SK-N-SH (cell line): Measurements from ENCODE around the gene RELCH. TPM values are rescaled to one million over a fixed set of nuclear protein-coding genes. Genes with fewer than 3 reads are reported as not detected.

ENCODE experiments used
- CTCF ChIA-PET: fragments of 300-600, 350-600 bp; formaldehyde crosslinking; extraction: SDS; loops from one replicate; lab custom pipeline; 2021; lab: Yijun Ruan, JAX
- POLR2A ChIA-PET: fragments of 350-600 bp; sonication (Branson Sonifier 250); formaldehyde crosslinking; extraction: SDS; loops from one replicate; lab custom pipeline; 2020; ENCODE audit warnings: antibody characterized with exemption, inconsistent platforms; lab: Yijun Ruan, JAX
- DNase-seq: peaks from one replicate; pipeline ENCODE4 v3.0.0; 2012
- H2AFZ ChIP-seq: fragments of 200-600 bp; sonication (generic); 2 replicates; pipeline ENCODE4 v1.8.1; 2016; ENCODE audit warnings: antibody characterized with exemption, mild to moderate bottlenecking, low read depth
- H3F3A ChIP-seq: fragments of 200-600 bp; sonication (generic); replicated peaks from 2 replicates; pipeline ENCODE3; 2016; ENCODE audit warnings: antibody characterized with exemption, mild to moderate bottlenecking; ENCODE audit not compliant: insufficient read depth
- H3K27ac ChIP-seq, 2 experiments: fragments of 200-500 bp in 1 of 2; fragments of 200-600 bp in 1 of 2; sonication (Bioruptor generic) in 1 of 2; sonication (generic), shearing (Covaris generic) in 1 of 2; 2 replicates each; pipeline versions ENCODE4 v1.5.1 to v1.6.1; 2014 to 2016; ENCODE audit warnings: low read depth in 2 of 2, inconsistent platforms in 1 of 2, low read length in 1 of 2, mild to moderate bottlenecking in 1 of 2, mixed read lengths in 1 of 2
- H3K27me3 ChIP-seq: fragments of 200-600 bp; sonication (generic), shearing (Covaris generic); 2 replicates; pipeline ENCODE4 v1.6.1; 2016; ENCODE audit warnings: mixed run types; ENCODE audit not compliant: insufficient read depth
- H3K36me3 ChIP-seq, 2 experiments: fragments of 200-500 bp in 1 of 2; fragments of 200-600 bp in 1 of 2; sonication (Bioruptor generic) in 1 of 2; sonication (generic) in 1 of 2; replicated peaks in 1 of 2; 2 replicates each; pipeline versions ENCODE3 to v1.5.1; 2014 to 2016; ENCODE audit warnings: low read length in 1 of 2, mild to moderate bottlenecking in 1 of 2; ENCODE audit not compliant: insufficient read depth in 2 of 2, control insufficient read depth in 1 of 2
- H3K4me1 ChIP-seq, 2 experiments: fragments of 200-500 bp in 1 of 2; fragments of 200-600 bp in 1 of 2; sonication (Bioruptor generic) in 1 of 2; sonication (generic), shearing (Covaris generic) in 1 of 2; 2 replicates each; pipeline versions ENCODE4 v1.5.1 to v1.6.1; 2014 to 2016; ENCODE audit warnings: low read depth in 1 of 2, low read length in 1 of 2, mixed run types in 1 of 2; ENCODE audit not compliant: insufficient read depth in 2 of 2, control insufficient read depth in 1 of 2
- H3K4me2 ChIP-seq: fragments of 200-600 bp; sonication (generic), shearing (Covaris generic); 2 replicates; pipeline ENCODE4 v1.6.1; 2017; ENCODE audit warnings: mixed run types
- H3K4me3 ChIP-seq, 2 experiments: fragments of 200-500 bp in 1 of 2; fragments of 200-600 bp in 1 of 2; sonication (Bioruptor generic) in 1 of 2; sonication (generic), shearing (Covaris generic) in 1 of 2; 2 replicates each; pipeline versions ENCODE4 v1.5.1 to v1.8.1; 2014 to 2016; ENCODE audit warnings: low read depth in 2 of 2, inconsistent platforms in 1 of 2, low read length in 1 of 2, mild to moderate bottlenecking in 1 of 2, mixed read lengths in 1 of 2, moderate library complexity in 1 of 2
- H3K79me2 ChIP-seq: fragments of 200-600 bp; sonication (generic); 2 replicates; pipeline ENCODE4 v1.8.1; 2017; ENCODE audit warnings: mild to moderate bottlenecking; ENCODE audit not compliant: insufficient read depth
- H3K9ac ChIP-seq: fragments of 200-600 bp; sonication (generic); 2 replicates; pipeline ENCODE4 v1.6.1; 2017; ENCODE audit warnings: mixed run types
- H3K9me2 ChIP-seq: fragments of 200-600 bp; sonication (generic); 2 replicates; pipeline ENCODE4 v1.6.1; 2017; ENCODE audit warnings: mixed run types
- H3K9me3 ChIP-seq: fragments of 200-600 bp; sonication (generic); 2 replicates; pipeline ENCODE4 v1.6.1; 2017; ENCODE audit warnings: mixed run types, mild to moderate bottlenecking, moderate library complexity
- H4K20me1 ChIP-seq: fragments of 200-600 bp; sonication (generic); 2 replicates; pipeline ENCODE4 v1.6.1; 2017; ENCODE audit warnings: mild to moderate bottlenecking, mixed run types; ENCODE audit not compliant: insufficient read depth
- CHD2 ChIP-seq: fragments of 150-350 bp; IDR thresholded peaks from 2 replicates; pipeline ENCODE4 v1.6.1; 2018; ENCODE audit warnings: low read length; ENCODE audit not compliant: partially characterized antibody
- ELF1 ChIP-seq: IDR thresholded peaks from 2 replicates; pipeline ENCODE4 v1.4.0; 2012
- EP300 ChIP-seq, 2 experiments: IDR thresholded peaks; 2 replicates each; pipeline versions ENCODE4 v1.4.0 to v1.6.1; 2012; ENCODE audit warnings: borderline replicate concordance in 1 of 2, low read depth in 1 of 2, low read length in 1 of 2
- EZH2phosphoT487 ChIP-seq: fragments of 200-600 bp; sonication (generic); IDR thresholded peaks from 2 replicates; pipeline ENCODE4 v1.6.1; 2017; ENCODE audit warnings: low read depth, mixed run types, mild to moderate bottlenecking, antibody characterized with exemption, moderate library complexity, borderline replicate concordance
- GABPA ChIP-seq: IDR thresholded peaks from 2 replicates; pipeline ENCODE4 v1.4.0; 2012; ENCODE audit warnings: low read depth, mild to moderate bottlenecking
- GATA2 ChIP-seq: sonication (generic); formaldehyde crosslinking; IDR thresholded peaks from 2 replicates; pipeline ENCODE4 v1.5.0; 2020; ENCODE audit warnings: mild to moderate bottlenecking, missing genetic modification reagents
- JUND ChIP-seq: IDR thresholded peaks from 2 replicates; pipeline ENCODE4 v1.4.0; 2012
- MXI1 ChIP-seq: IDR thresholded peaks from 2 replicates; pipeline ENCODE4 v1.6.1; 2012; ENCODE audit warnings: mild to moderate bottlenecking, low read depth, low read length, improper control_type of control experiment
- NFIC ChIP-seq: IDR thresholded peaks from 2 replicates; pipeline ENCODE4 v1.4.0; 2012; ENCODE audit warnings: borderline replicate concordance
- POLR2AphosphoS5 ChIP-seq: IDR thresholded peaks from 2 replicates; pipeline ENCODE4 v1.6.1; 2012; ENCODE audit warnings: low read depth, low read length
- RCOR1 ChIP-seq: fragments of 150-350 bp; IDR thresholded peaks from 2 replicates; pipeline ENCODE4 v1.6.1; 2017; ENCODE audit warnings: antibody characterized with exemption, low read length
- REST ChIP-seq: IDR thresholded peaks from 2 replicates; pipeline ENCODE4 v1.6.1; 2012; ENCODE audit warnings: mild to moderate bottlenecking, low read depth, low read length, moderate library complexity
- RXRA ChIP-seq: IDR thresholded peaks from 2 replicates; pipeline ENCODE4 v1.4.0; 2012; ENCODE audit warnings: low read depth, mild to moderate bottlenecking, borderline replicate concordance
- TCF12 ChIP-seq: IDR thresholded peaks from 2 replicates; pipeline ENCODE4 v1.4.0; 2012
- TEAD4 ChIP-seq: IDR thresholded peaks from 2 replicates; pipeline ENCODE4 v1.4.0; 2012; ENCODE audit warnings: mild to moderate bottlenecking, borderline replicate concordance; ENCODE audit not compliant: insufficient read depth
- USF1 ChIP-seq: IDR thresholded peaks from 2 replicates; pipeline ENCODE4 v1.4.0; 2012; ENCODE audit warnings: low read depth, borderline replicate concordance
- WGBS: methylation state at CpG from one replicate; pipeline ENCODE4 v1.1.6; 2017; ENCODE audit warnings: low lambda C conversion rate; 5-methylcytosine and 5-hydroxymethylcytosine counted together
- polyA plus RNA-seq, 3 experiments: library from polyadenylated mRNA; depleted of rRNA; stranded (reverse); fragments of >200 nt; gene quantifications; 2 replicates each; pipeline ENCODE4 v1.2.3, GENCODE V29; 2012
- TF ChIP-seq, protein P1 (sequence below): IDR thresholded peaks from 2 replicates; pipeline ENCODE4 v1.4.0; 2012; ENCODE audit warnings: low read depth

The RELCH gene
- polyA plus RNA-seq, 1 of the 3 experiments (the other 2 are of a cell fraction), result 7.4 TPM

- Histone ChIP-seq H3K9me2 (no peaks in the 10 kb centered on the region), H3K36me3 (no peaks in the 10 kb centered on the region), H3K4me3 (no peak overlapping the region), H3K27ac (no peak overlapping the region), H2AFZ (no peak overlapping the region), H3K9me3 (no peaks in the 10 kb centered on the region), H4K20me1 (no peaks in the 10 kb centered on the region), H3K79me2 (no peaks in the 10 kb centered on the region), H3K4me2 (no peak overlapping the region), H3K9ac (no peak overlapping the region), H3K27me3 (no peaks in the 10 kb centered on the region), H3F3A (no peaks in the 10 kb centered on the region), H3K4me1 (peaks cover 0 to 8% of the 10 kb centered on the region in 2 experiments; a peak in 2 of 4 replicates)
- DNase-seq, result no peak
- 91% methylated on average over 2 of the region's 2 CpGs for WGBS
- TF ChIP-seq MXI1, result no peak
- no peak for TF ChIP-seq GATA2 (CRISPR knock-in tag)
- TF ChIP-seq, protein P1, sequence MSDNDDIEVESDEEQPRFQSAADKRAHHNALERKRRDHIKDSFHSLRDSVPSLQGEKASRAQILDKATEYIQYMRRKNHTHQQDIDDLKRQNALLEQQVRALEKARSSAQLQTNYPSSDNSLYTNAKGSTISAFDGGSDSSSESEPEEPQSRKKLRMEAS, result no peak
- no peak for TF ChIP-seq POLR2AphosphoS5
- no peak for TF ChIP-seq REST
- no peak for TF ChIP-seq TCF12
- no peak for TF ChIP-seq NFIC
- no peak for TF ChIP-seq RXRA
- TF ChIP-seq USF1, result no peak
- no peak for TF ChIP-seq TEAD4
- no peak for TF ChIP-seq RCOR1
- TF ChIP-seq EP300 (IDR thresholded peaks at IDR 0.05; ENCODE audit: borderline replicate concordance in 1 of 2, low read depth in 1 of 2, low read length in 1 of 2), result no peak
- no peak for TF ChIP-seq CHD2
- no peak for TF ChIP-seq ELF1
- TF ChIP-seq GABPA, result no peak
- no peak for TF ChIP-seq JUND
- TF ChIP-seq EZH2phosphoT487, result no peak
- ChIA-PET CTCF (no interaction called here), POLR2A (no interaction called here)
Observed at GRCh38 chr18:62345909-62346308, 158.9 kb downstream of the RELCH start.
